ENCODE data around the gene FAM13A. TPM values are rescaled to one million over a fixed set of nuclear protein-coding genes. Genes with fewer than 3 reads are reported as not detected.

The FAM13A gene
- total and polyA plus RNA-seq, 2 of the 4 experiments (the other 2 are of a cell fraction): 13.1 to 22.0 TPM

- Histone ChIP-seq H3K14ac (replicated peaks; ENCODE audit: low read depth, low read length) (no peak overlapping the region), H3K79me1 (ENCODE audit: low read depth in 1 of 2, low read length in 2 of 2) (no peaks in the 10 kb centered on the region), H4K8ac (ENCODE audit: low read depth in 2 of 2, low read length in 2 of 2) (no peak overlapping the region), H3K4me1 (ENCODE audit: control insufficient read depth, insufficient read depth, low read length) (no peaks in the 10 kb centered on the region), H2AK5ac (ENCODE audit: low read depth, low read length) (no peak overlapping the region), H3K27ac (ENCODE audit: insufficient read depth, low read length) (no peak overlapping the region), H3K9me1 (ENCODE audit: insufficient read depth, low read length) (no peaks in the 10 kb centered on the region), H3K56ac (ENCODE audit: extremely low read depth, insufficient read depth, low read length) (no peak overlapping the region), H2BK120ac (ENCODE audit: low read depth, low read length) (no peak overlapping the region), H3K4me2 (ENCODE audit: low read depth, low read length) (no peak overlapping the region), H2BK5ac (ENCODE audit: low read depth, low read length, poor library complexity, severe bottlenecking) (no peak overlapping the region), H2AK9ac (replicated peaks; ENCODE audit: low read depth, low read length, poor library complexity) (no peak overlapping the region), H3K18ac (ENCODE audit: low read depth, low read length) (no peak overlapping the region), H2BK20ac (ENCODE audit: low read depth, low read length) (no peak overlapping the region), H3K9me3 (ENCODE audit: control insufficient read depth, insufficient read depth, low read length) (no peaks in the 10 kb centered on the region), H2AFZ (replicated peaks; ENCODE audit: low read length, poor library complexity) (no peak overlapping the region), H3K23ac (ENCODE audit: low read depth, low read length) (no peak overlapping the region), H3K27me3 (ENCODE audit: control insufficient read depth, insufficient read depth, low read length) (no peaks in the 10 kb centered on the region), H3K9ac (ENCODE audit: low read depth, low read length) (no peak overlapping the region), H3K36me3 (ENCODE audit: control insufficient read depth, insufficient read depth, low read length) (peaks cover 3% of the 10 kb centered on the region; the same call in 1 of the 2 replicates), H3K4ac (ENCODE audit: low read depth, low read length) (no peak overlapping the region), H4K20me1 (ENCODE audit: insufficient read depth, low read length) (no peaks in the 10 kb centered on the region), H4K5ac (ENCODE audit: low read depth, low read length) (no peak overlapping the region), H2BK15ac (ENCODE audit: low read depth, low read length) (no peak overlapping the region), H4K91ac (ENCODE audit: insufficient read depth, low read depth, low read length) (no peak overlapping the region), H3K4me3 (ENCODE audit: insufficient read depth, low read depth, low read length) (no peak overlapping the region)
- ChIA-PET CTCF (no interaction called here), POLR2A (ENCODE audit: unreplicated experiment) (no interaction called here)
- in situ Hi-C loops (cut with MboI; ENCODE audit: low sequenced_read_pairs): no loop called here
- TF ChIP-seq, protein P1, sequence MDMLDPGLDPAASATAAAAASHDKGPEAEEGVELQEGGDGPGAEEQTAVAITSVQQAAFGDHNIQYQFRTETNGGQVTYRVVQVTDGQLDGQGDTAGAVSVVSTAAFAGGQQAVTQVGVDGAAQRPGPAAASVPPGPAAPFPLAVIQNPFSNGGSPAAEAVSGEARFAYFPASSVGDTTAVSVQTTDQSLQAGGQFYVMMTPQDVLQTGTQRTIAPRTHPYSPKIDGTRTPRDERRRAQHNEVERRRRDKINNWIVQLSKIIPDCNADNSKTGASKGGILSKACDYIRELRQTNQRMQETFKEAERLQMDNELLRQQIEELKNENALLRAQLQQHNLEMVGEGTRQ (IDR thresholded peaks at IDR 0.05; ENCODE audit: low read depth, low read length): no peak
- TF ChIP-seq POLR2A (IDR thresholded peaks at IDR 0.05; ENCODE audit: low read depth, low read length): no peak
- peak; percentile 64 for TF ChIP-seq NFE2L2 (IDR thresholded peaks at IDR 0.05; ENCODE audit: low read depth, low read length)
- no peak for TF ChIP-seq FOS (IDR thresholded peaks at IDR 0.05; ENCODE audit: low read depth, low read length)
- TF ChIP-seq RAD21 (IDR thresholded peaks at IDR 0.05; ENCODE audit: low read length): no peak
- no peak for TF ChIP-seq MAZ (IDR thresholded peaks at IDR 0.05; ENCODE audit: borderline replicate concordance, low read depth, low read length)
- peak; percentile 20; the same call in 1 of the 2 replicates for TF ChIP-seq CEBPB (IDR thresholded peaks at IDR 0.05; ENCODE audit: low read depth, low read length)
- TF ChIP-seq, protein P2, sequence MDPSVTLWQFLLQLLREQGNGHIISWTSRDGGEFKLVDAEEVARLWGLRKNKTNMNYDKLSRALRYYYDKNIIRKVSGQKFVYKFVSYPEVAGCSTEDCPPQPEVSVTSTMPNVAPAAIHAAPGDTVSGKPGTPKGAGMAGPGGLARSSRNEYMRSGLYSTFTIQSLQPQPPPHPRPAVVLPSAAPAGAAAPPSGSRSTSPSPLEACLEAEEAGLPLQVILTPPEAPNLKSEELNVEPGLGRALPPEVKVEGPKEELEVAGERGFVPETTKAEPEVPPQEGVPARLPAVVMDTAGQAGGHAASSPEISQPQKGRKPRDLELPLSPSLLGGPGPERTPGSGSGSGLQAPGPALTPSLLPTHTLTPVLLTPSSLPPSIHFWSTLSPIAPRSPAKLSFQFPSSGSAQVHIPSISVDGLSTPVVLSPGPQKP (IDR thresholded peaks at IDR 0.05; ENCODE audit: borderline replicate concordance, low read depth, low read length): no peak
- no peak for TF ChIP-seq SMC3 (IDR thresholded peaks at IDR 0.05; ENCODE audit: low read depth, low read length)
- peak; percentile 79 for TF ChIP-seq MAFK (IDR thresholded peaks at IDR 0.05; ENCODE audit: low read depth, low read length)
- TF ChIP-seq RFX5 (IDR thresholded peaks at IDR 0.05; ENCODE audit: low read depth, low read length): no peak
- TF ChIP-seq, protein P3, sequence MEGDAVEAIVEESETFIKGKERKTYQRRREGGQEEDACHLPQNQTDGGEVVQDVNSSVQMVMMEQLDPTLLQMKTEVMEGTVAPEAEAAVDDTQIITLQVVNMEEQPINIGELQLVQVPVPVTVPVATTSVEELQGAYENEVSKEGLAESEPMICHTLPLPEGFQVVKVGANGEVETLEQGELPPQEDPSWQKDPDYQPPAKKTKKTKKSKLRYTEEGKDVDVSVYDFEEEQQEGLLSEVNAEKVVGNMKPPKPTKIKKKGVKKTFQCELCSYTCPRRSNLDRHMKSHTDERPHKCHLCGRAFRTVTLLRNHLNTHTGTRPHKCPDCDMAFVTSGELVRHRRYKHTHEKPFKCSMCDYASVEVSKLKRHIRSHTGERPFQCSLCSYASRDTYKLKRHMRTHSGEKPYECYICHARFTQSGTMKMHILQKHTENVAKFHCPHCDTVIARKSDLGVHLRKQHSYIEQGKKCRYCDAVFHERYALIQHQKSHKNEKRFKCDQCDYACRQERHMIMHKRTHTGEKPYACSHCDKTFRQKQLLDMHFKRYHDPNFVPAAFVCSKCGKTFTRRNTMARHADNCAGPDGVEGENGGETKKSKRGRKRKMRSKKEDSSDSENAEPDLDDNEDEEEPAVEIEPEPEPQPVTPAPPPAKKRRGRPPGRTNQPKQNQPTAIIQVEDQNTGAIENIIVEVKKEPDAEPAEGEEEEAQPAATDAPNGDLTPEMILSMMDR (conservative IDR thresholded peaks at IDR 0.05; ENCODE audit: low read depth, low read length): no peak
- no peak for TF ChIP-seq CHD1 (IDR thresholded peaks at IDR 0.05; ENCODE audit: low read depth, low read length)
- no peak for TF ChIP-seq BHLHE40 (IDR thresholded peaks at IDR 0.05; ENCODE audit: low read depth, low read length)
- no peak for TF ChIP-seq MXI1 (IDR thresholded peaks at IDR 0.05; ENCODE audit: borderline replicate concordance, low read depth, low read length)
- no peak for TF ChIP-seq RCOR1 (IDR thresholded peaks at IDR 0.05; ENCODE audit: insufficient replicate concordance, low read length)
- intact Hi-C loops (cut with micrococcal nuclease): no loop called here
- dilution Hi-C loops (cut with HindIII; ENCODE audit: low sequenced_read_pairs, unreplicated experiment): no loop called here
- BruUV-seq (replicated peaks): no TSS peak
- ATAC-seq (ENCODE audit: low read depth) (peak; percentile 81), DNase-seq (peak; percentile 64)
- WGBS, 2 experiments (ENCODE audit: extremely low coverage in 2 of 2, insufficient read length in 1 of 2): no CpG with 5 or more reads among the region's 3 CpGs
Measured at GRCh38 chr4:88690355-88690754, 366.6 kb downstream of the FAM13A start.

Measured in IMR-90 (cell line).